ENCODE measurements around the gene STIL.
"Not testable (repeated sequence)": the region's sequence is repeated elsewhere in the genome, so short reads cannot be mapped to it uniquely, and the experiment has no call there.

STIL gene

GRCh38 chr1:47313915-47314664 is at the start of gene STIL:
TSS of gene STIL (minus strand) at chr1:47314147. CDS start at chr1:47310319, 3,828 bp downstream.
- TF ChIP-seq POLR2A (IDR thresholded peaks at IDR 0.05; ENCODE audit: low read length): peak; percentile 92
- no peak for TF ChIP-seq GATA1 (IDR thresholded peaks at IDR 0.05; ENCODE audit: low read depth, low read length)
- peak; percentile 100 for DNase-seq

GRCh38 chr1:47362828-47363227 is 48.9 kb upstream of the STIL start:
- DNase-seq: no peak
- TF ChIP-seq POLR2A (IDR thresholded peaks at IDR 0.05; ENCODE audit: low read length): no peak
- no peak for TF ChIP-seq GATA1 (IDR thresholded peaks at IDR 0.05; ENCODE audit: low read depth, low read length)

- DNase-seq: no peak
- TF ChIP-seq POLR2A (IDR thresholded peaks at IDR 0.05; ENCODE audit: low read length) (no peak), GATA1 (IDR thresholded peaks at IDR 0.05; ENCODE audit: low read depth, low read length) (no peak)
Measured at GRCh38 chr1:47361380-47361779, 47.4 kb upstream of the STIL start.

GRCh38 chr1:47351305-47351704 is 37.4 kb upstream of the STIL start:
- TF ChIP-seq POLR2A (IDR thresholded peaks at IDR 0.05; ENCODE audit: low read length) (no peak), GATA1 (IDR thresholded peaks at IDR 0.05; ENCODE audit: low read depth, low read length) (no peak)
- DNase-seq: no peak

GRCh38 chr1:47348246-47348645 is 34.3 kb upstream of the STIL start:
- no peak for DNase-seq
- no peak for TF ChIP-seq POLR2A (IDR thresholded peaks at IDR 0.05; ENCODE audit: low read length)
- TF ChIP-seq GATA1 (IDR thresholded peaks at IDR 0.05; ENCODE audit: low read depth, low read length): no peak

- no peak for TF ChIP-seq POLR2A (IDR thresholded peaks at IDR 0.05; ENCODE audit: low read length)
- no peak for TF ChIP-seq GATA1 (IDR thresholded peaks at IDR 0.05; ENCODE audit: low read depth, low read length)
- DNase-seq: no peak
Measured at GRCh38 chr1:47347735-47348134, 33.8 kb upstream of the STIL start.

- not testable (repeated sequence) for DNase-seq
Measured at GRCh38 chr1:47346979-47347378, 33.0 kb upstream of the STIL start.

GRCh38 chr1:47340227-47340626 is 26.3 kb upstream of the STIL start:
- DNase-seq: no peak
- TF ChIP-seq POLR2A (IDR thresholded peaks at IDR 0.05; ENCODE audit: low read length) (no peak), GATA1 (IDR thresholded peaks at IDR 0.05; ENCODE audit: low read depth, low read length) (no peak)

- TF ChIP-seq POLR2A (IDR thresholded peaks at IDR 0.05; ENCODE audit: low read length) (no peak), GATA1 (IDR thresholded peaks at IDR 0.05; ENCODE audit: low read depth, low read length) (no peak)
- no peak for DNase-seq
Measured at GRCh38 chr1:47338249-47339077, 24.5 kb upstream of the STIL start.

- TF ChIP-seq GATA1 (IDR thresholded peaks at IDR 0.05; ENCODE audit: low read depth, low read length) (no peak), POLR2A (IDR thresholded peaks at IDR 0.05; ENCODE audit: low read length) (no peak)
- no peak for DNase-seq
Measured at GRCh38 chr1:47337350-47337749, 23.4 kb upstream of the STIL start.

- TF ChIP-seq GATA1 (IDR thresholded peaks at IDR 0.05; ENCODE audit: low read depth, low read length) (no peak), POLR2A (IDR thresholded peaks at IDR 0.05; ENCODE audit: low read length) (no peak)
- DNase-seq: no peak
Measured at GRCh38 chr1:47334765-47335435, 21.0 kb upstream of the STIL start.

GRCh38 chr1:47333922-47334764 is 20.2 kb upstream of the STIL start:
- peak; percentile 88 to 92 for DNase-seq
- TF ChIP-seq POLR2A (IDR thresholded peaks at IDR 0.05; ENCODE audit: low read length): peak; percentile 51
- no peak for TF ChIP-seq GATA1 (IDR thresholded peaks at IDR 0.05; ENCODE audit: low read depth, low read length)

- peak; percentile 90 to 92 for DNase-seq
- TF ChIP-seq GATA1 (IDR thresholded peaks at IDR 0.05; ENCODE audit: low read depth, low read length) (no peak), POLR2A (IDR thresholded peaks at IDR 0.05; ENCODE audit: low read length) (peak; percentile 79)
Measured at GRCh38 chr1:47333578-47333921, 19.6 kb upstream of the STIL start, which contains the start of gene CMPK1. TSS of gene CMPK1 (plus strand) at chr1:47333790. CDS start at chr1:47333946, 156 bp downstream.

Data from erythroblast (primary cell).